NCI-H2227 (cell line): ENCODE measurements around the gene PAPLN.
A peak's percentile ranks its signal among the peaks of the same experiment; 100 is the strongest.
"Not testable (repeated sequence)": the region's sequence is repeated elsewhere in the genome, so short reads cannot be mapped to it uniquely, and the experiment has no call there.

Experiments
- DNase-seq: peaks from one replicate; lab custom pipeline; 2025; ENCODE audit not compliant: unreplicated experiment; lab: John Stamatoyannopoulos, UW

PAPLN gene, protein sequence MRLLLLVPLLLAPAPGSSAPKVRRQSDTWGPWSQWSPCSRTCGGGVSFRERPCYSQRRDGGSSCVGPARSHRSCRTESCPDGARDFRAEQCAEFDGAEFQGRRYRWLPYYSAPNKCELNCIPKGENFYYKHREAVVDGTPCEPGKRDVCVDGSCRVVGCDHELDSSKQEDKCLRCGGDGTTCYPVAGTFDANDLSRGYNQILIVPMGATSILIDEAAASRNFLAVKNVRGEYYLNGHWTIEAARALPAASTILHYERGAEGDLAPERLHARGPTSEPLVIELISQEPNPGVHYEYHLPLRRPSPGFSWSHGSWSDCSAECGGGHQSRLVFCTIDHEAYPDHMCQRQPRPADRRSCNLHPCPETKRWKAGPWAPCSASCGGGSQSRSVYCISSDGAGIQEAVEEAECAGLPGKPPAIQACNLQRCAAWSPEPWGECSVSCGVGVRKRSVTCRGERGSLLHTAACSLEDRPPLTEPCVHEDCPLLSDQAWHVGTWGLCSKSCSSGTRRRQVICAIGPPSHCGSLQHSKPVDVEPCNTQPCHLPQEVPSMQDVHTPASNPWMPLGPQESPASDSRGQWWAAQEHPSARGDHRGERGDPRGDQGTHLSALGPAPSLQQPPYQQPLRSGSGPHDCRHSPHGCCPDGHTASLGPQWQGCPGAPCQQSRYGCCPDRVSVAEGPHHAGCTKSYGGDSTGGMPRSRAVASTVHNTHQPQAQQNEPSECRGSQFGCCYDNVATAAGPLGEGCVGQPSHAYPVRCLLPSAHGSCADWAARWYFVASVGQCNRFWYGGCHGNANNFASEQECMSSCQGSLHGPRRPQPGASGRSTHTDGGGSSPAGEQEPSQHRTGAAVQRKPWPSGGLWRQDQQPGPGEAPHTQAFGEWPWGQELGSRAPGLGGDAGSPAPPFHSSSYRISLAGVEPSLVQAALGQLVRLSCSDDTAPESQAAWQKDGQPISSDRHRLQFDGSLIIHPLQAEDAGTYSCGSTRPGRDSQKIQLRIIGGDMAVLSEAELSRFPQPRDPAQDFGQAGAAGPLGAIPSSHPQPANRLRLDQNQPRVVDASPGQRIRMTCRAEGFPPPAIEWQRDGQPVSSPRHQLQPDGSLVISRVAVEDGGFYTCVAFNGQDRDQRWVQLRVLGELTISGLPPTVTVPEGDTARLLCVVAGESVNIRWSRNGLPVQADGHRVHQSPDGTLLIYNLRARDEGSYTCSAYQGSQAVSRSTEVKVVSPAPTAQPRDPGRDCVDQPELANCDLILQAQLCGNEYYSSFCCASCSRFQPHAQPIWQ

DNA sequence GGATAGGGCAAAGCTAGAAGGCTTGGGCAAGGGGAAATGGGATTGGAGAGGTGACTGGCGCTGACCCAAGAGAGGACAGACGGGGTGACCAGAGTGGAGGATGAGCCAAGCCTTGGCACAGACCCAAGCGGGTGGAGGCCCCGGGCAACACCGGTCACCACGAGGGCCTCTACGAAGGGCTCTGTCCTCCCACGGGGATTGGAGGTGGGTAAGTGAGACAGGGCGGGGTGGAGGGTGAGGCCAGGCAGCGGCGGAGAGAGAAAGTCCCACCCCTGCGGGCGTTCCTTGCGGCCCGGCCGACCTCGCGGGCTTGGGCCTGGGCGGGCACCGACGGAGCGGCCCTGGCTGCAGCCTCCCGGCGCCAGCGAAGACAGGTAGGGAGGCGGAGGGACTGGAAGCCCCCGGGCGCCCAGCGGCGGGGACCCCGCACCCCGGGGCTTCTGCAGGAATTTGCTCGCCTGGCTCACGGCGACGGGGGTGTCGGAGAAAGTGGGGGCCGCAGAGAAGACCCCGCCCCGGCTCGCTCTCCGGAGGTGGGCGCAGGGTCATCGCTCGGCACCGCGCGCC is at the start of gene PAPLN:
Gene PAPLN, plus strand, starts transcription at position 288 of the 567 bp plus-strand sequence. CDS start 2,273 bp downstream, outside the sequence.
- DNase-seq = peak; percentile 59

DNA sequence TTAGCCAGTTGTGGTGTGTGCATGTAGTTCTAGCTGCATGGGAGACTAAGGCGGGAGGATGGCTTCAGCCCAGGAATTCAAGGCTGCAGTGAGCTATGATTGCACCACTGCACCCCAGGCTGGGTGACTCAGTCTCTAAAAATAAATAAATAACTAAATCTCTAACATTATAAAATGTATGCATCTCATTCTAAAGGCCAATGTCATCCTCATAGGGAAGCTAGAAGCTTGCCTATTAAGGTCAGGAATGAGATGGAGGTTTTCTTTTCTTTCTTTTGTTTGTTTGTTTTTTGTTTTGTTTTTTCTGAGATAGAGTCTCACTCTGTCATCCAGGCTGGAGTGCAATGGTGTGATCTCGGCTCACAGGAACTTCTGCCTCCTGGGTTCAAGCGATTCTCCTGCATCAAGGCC is 48.8 kb upstream of the PAPLN start:
- DNase-seq = no peak

GRCh38 chr14:73189651-73190050 is 47.7 kb upstream of the PAPLN start:
- no peak for DNase-seq

GRCh38 chr14:73191441-73191840 is 45.9 kb upstream of the PAPLN start:
- no peak for DNase-seq

DNA sequence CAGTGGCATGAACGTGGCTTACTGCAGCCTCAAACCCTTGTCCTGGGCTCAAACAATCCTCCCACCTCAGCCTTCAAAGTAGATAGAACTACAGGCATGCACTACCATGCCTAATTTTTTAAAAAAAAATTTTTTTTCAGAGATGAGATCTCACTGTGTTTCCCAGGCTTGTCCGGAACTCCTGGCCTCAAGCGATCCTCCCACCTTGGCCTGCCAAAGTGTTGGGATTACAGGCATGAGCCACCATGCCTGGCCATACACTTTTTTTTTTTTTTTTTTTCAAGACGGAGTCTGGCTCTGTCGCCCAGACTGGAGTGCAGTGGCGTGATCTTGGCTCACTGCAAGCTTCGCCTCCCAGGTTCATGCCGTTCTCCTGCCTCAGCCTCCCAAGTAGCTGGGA is 43.0 kb upstream of the PAPLN start:
- not testable (repeated sequence) for DNase-seq

DNA sequence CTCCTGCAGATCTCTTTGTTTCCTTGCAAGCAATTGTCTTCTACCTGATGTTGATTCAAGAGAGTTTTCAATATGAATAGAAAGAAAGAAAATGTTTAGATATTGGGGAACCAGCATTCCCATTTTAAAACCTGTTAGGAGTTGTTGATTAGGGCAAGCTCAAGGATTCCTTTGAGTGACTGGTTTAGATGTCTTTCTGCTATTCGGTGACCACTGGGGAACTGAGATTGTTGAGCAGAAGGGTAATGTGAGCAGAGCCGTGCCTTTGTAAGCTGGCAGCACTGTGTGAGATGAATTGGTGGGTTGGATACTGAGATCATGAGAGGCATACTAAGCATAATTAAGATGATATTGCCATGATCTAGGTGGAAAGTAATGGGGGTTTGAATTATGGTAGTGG is 39.1 kb upstream of the PAPLN start:
- no peak for DNase-seq

GRCh38 chr14:73203527-73203926 is 33.8 kb upstream of the PAPLN start:
- DNase-seq = no peak

DNA sequence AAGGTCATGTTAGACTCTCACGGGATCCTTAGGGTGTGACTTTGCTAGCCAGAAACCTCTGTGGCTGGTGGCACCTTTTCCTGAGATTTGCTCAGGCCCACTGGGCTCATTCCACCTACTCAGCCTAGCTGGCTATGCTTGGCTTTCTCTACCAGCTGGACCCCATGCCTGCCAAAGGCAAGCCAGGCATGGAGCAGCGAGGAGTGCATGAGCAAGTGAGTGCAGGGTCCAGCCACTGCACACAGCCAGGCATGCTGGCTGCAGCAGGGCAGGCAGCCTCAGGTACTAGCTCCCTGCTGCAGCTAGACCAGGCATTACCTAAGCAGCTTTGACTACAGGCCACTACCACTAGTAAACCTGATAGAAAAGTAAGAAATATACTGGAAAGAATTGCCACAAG is 29.7 kb upstream of the PAPLN start:
- no peak for DNase-seq

- DNase-seq = no peak
Observed at GRCh38 chr14:73208390-73208789, 28.9 kb upstream of the PAPLN start.

- no peak for DNase-seq
Observed at GRCh38 chr14:73208846-73209245, 28.5 kb upstream of the PAPLN start.

DNA sequence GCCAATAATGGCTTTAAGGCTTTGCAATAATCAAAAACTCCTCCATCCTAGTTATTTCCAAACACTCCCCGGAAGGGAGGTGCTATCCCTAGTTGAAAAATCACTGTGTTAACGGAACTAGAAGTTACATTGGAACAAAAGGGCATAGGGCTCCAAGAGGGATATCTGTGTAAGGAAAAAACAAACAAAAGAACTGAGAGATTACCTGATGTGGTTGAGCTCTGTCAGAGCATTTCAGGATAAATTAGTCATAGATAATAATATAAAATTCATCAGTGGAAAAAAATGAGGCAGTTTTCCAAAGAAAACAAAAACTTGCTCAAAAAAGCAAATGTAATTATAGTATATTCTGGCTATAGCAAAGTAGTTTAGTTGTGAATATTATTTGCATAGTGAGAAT is 27.4 kb upstream of the PAPLN start:
- DNase-seq = no peak

- DNase-seq = no peak
Observed at GRCh38 chr14:73211251-73212040, 25.9 kb upstream of the PAPLN start.

DNA sequence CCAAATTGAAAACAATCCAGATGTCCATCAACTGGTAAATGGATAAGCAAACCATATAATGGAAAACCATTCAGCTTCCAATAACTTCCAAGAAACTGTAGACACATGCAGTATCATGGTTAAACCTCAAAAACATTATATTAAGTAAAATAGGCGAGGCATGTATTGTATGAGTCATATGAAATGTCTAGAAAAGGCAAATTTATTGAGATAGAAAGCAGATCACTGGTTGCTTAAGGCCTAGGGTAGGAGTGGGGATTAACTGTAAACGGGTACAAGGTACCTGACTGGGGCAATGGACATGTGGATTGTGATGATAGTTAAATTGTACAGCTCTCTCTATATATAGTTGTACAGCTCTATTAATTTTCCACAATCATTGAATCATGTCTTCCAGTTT is 21.3 kb upstream of the PAPLN start:
- DNase-seq = no peak

DNA sequence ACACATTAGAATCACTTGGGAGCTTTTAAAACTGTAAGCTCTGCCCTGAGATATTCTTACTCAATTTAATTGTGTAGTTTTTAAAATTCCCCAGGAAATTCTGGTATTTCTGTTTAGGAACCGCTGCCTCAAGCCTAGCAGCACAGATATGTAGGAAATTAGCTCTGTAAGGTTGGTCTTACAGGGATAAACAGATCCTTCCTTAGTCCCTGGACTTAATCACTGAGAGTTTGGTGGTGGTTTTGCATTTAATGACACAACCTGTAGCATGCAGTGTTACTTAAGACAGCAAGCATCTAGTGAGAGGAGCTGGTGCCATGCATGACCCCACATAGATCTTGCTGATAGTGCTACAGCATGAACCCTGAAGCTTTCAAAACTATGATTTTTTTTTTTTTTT is 19.9 kb upstream of the PAPLN start:
- DNase-seq = no peak

DNA sequence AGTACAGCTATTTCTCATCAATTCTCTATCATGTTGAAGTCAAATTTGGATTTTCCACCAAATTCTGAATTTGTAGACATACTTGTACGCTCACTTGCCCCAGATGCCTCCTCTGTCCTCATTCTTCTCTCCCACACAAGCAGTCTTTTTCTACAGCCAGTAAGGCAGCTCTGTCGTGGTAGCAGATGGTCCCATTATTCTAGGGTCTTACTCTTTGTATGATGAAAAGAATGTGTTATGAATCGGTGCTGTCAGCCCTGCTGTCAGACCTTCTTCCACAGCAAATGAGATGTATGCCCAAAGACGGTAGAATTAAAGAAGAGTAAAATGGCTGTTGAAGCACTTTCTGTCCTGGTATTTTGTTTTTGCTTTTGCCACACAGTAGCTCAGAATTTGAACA is 17.2 kb upstream of the PAPLN start:
- no peak for DNase-seq

DNA sequence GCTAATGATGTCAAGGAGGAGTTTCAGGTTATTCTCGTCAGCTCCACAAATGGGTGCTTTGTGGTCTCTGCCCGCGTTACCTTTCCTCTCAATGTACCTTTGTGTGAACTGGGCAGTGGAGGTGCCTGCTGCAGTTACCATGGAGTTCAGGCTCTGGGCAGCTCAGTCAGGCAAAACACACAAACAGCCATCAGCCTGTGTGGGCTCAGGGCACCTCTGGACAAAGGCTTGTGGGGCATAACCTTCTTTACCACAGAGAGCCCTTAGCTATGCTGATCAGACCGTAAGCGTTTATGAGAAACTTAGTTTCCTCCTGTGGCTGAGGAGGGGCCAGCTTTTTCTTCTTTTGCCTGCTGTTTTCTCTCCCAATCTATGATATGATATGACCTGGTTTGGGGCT is 16.7 kb upstream of the PAPLN start:
- DNase-seq = no peak

DNA sequence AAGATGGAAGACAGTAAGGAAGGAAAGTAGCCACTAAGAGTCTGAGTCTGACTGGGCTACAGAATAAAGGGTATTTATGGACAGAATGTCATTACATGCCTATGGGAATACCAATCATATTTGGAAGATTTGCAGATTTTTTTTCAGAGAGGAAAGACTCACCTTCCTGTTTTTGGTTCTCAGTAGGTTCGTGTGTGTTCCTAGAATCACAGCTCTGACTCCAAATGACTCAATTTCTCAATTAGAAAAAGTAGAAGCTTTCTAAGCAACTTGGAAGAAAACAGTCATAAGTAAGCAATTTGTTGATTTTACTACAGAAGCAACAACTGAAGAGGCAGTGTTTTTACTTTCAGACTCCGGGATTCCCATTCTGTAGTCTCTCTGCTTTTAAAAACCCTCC is 15.4 kb upstream of the PAPLN start:
- no peak for DNase-seq

GRCh38 chr14:73223049-73223448 is 14.3 kb upstream of the PAPLN start:
- peak; percentile 26 for DNase-seq

DNA sequence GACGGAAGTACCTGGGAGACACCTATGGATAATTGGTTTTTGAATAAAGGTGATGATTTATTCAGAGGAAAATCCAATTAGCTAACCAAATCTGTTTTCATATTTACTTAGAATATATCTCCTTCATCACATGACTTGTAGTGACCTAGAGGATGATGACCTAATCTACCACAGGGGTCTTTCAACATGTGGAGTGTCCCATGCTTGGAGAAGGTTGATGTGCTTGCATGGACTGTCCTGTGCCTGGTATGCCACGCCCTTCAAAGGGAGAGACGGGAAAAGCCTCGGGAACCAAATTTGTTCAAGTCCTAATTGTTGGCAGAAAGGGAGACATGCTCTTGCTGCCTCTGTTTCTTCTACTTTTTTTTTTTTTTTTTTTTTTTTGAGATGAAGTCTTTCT is 11.8 kb upstream of the PAPLN start:
- no peak for DNase-seq
